CD8-positive, alpha-beta memory T cell (primary cell): ENCODE data around the gene CMBL. TPM values are rescaled to one million over a fixed set of nuclear protein-coding genes. Genes with fewer than 3 reads are reported as not detected.

Experiments used
- CTCF ChIA-PET: fragments of 350-600 bp; sonication (Branson Sonifier 250); formaldehyde crosslinking; loops from one replicate; lab custom pipeline; 2021; ENCODE audit warnings: antibody characterized with exemption; lab: Charles Lee
- POLR2A ChIA-PET: fragments of 350-600 bp; sonication (Branson Sonifier 250); formaldehyde crosslinking; loops from one replicate; lab custom pipeline; 2021; ENCODE audit warnings: antibody characterized with exemption; lab: Charles Lee
- DNase-seq, 5 donors: peaks; one replicate each; pipeline versions ENCODE4 v3.0.0 to v3.0.0-alpha.2; 2020 to 2022; ENCODE audit warnings: mixed read lengths in 1 of 5
- H3K27ac ChIP-seq: one replicate; pipeline ENCODE4 v1.7.0; 2013; ENCODE audit warnings: low read depth, mild to moderate bottlenecking, low read length, moderate library complexity
- H3K27me3 ChIP-seq: 2 replicates; pipeline ENCODE4 v1.7.0; 2013; ENCODE audit warnings: low read length, mild to moderate bottlenecking; ENCODE audit not compliant: insufficient read depth, poor library complexity, severe bottlenecking
- H3K36me3 ChIP-seq: 2 replicates; pipeline ENCODE4 v1.7.0; 2013; ENCODE audit warnings: mild to moderate bottlenecking, low read length, moderate library complexity; ENCODE audit not compliant: insufficient read depth
- H3K4me1 ChIP-seq: 2 replicates; pipeline ENCODE4 v1.7.0; 2013; ENCODE audit warnings: mild to moderate bottlenecking, low read length, moderate library complexity; ENCODE audit not compliant: insufficient read depth
- H3K4me3 ChIP-seq: 2 replicates; pipeline ENCODE4 v1.7.0; 2013; ENCODE audit warnings: mild to moderate bottlenecking, low read length
- H3K9me3 ChIP-seq: 2 replicates; pipeline ENCODE4 v1.7.0; 2013; ENCODE audit warnings: mild to moderate bottlenecking, low read length
- H3K27ac Mint-ChIP-seq, 8 donors: one replicate each; pipeline ENCODE4 v1.8.0; 2020 to 2021; ENCODE audit warnings: mixed read lengths in 8 of 8, mild to moderate bottlenecking in 6 of 8, inconsistent platforms in 3 of 8, moderate library complexity in 3 of 8
- H3K27me3 Mint-ChIP-seq, 2 donors: one replicate each; pipeline ENCODE4 v1.8.0; 2020 to 2021; ENCODE audit warnings: mixed read lengths in 2 of 2, mild to moderate bottlenecking in 1 of 2, moderate library complexity in 1 of 2
- H3K36me3 Mint-ChIP-seq, 3 donors: one replicate each; pipeline ENCODE4 v1.8.0; 2020 to 2021; ENCODE audit warnings: mixed read lengths in 3 of 3, inconsistent platforms in 1 of 3, mild to moderate bottlenecking in 1 of 3
- H3K4me1 Mint-ChIP-seq, 3 donors: one replicate each; pipeline ENCODE4 v1.8.0; 2020 to 2021; ENCODE audit warnings: mixed read lengths in 3 of 3, inconsistent platforms in 1 of 3, mild to moderate bottlenecking in 1 of 3
- H3K4me3 Mint-ChIP-seq, 7 donors: one replicate each; pipeline ENCODE4 v1.8.0; 2020 to 2021; ENCODE audit warnings: mixed read lengths in 7 of 7, mild to moderate bottlenecking in 6 of 7, moderate library complexity in 4 of 7, inconsistent platforms in 2 of 7
- H3K9me3 Mint-ChIP-seq, 5 donors: one replicate each; pipeline ENCODE4 v1.8.0; 2020 to 2022; ENCODE audit warnings: mixed read lengths in 5 of 5, mild to moderate bottlenecking in 3 of 5, moderate library complexity in 2 of 5, inconsistent platforms in 1 of 5
- polyA plus RNA-seq: library from polyadenylated mRNA; unstranded; fragments of 300-500 nt; fragmentation: Illumina TruSeq; gene quantifications from one replicate; pipeline ENCODE4 v1.2.3, GENCODE V29; 2021
- total RNA-seq, 2 experiments: library from RNA; stranded (reverse); gene quantifications; one replicate each; pipeline ENCODE4 v1.2.3, GENCODE V29; 2021

The CMBL gene
- total and polyA plus RNA-seq, 3 experiments from 2014 or later = 0.97 to 3.8 (median 3.7) TPM

DNA sequence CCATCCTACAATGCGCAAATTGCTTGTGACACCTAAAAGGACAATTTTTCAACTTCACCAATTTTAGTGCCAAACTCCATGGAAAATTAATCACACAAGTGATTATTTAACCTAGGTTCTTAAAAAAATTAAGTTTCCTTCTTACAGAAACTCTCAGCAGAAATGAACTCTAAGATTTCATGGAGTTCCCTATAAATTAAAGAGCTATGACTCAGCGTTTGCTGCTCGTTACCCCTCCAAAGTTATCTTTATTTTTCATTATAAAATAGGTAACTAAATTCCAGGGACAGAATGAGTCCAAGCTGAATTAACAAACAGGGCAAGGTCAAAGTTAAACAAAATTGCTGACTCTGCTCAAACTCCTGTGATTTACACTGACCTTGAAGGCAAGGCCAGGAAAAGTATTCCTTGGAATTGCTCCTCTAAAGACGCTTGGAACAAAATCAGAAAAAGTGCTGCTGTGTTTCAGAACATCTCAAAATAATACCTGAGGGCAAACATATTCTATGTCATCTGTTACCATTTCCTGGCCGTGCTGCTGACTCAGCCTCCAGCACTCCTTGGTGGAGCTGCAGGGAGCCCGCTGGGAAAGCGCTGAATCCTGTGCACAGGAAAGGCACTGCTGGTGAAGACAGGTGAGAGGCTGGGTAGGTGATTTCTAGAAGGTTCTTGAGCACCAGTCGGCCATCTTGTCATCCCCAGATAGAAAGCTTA lies 2.5 kb upstream of the CMBL start:
- DNase-seq = no peak
- Mint-ChIP-seq H3K9me3 (no peaks in the 10 kb centered on the region), H3K4me3 (no peak overlapping the region), H3K27me3 (peaks cover 14 to 29% of the 10 kb centered on the region in 2 donors), H3K36me3 (no peaks in the 10 kb centered on the region), H3K4me1 (peaks cover 6 to 10% (median 10%) of the 10 kb centered on the region in 3 donors), H3K27ac (no peak overlapping the region)
- CTCF ChIA-PET = interaction anchor here (1.5 to 2.0 kb wide), 2 partner anchors 27 to 317 kb away, joined by 3 to 5 read pairs; no protein-coding TSS in a partner anchor
- Histone ChIP-seq H3K9me3 (no peaks in the 10 kb centered on the region), H3K27ac (no peak overlapping the region), H3K4me1 (no peaks in the 10 kb centered on the region), H3K4me3 (no peak overlapping the region), H3K27me3 (no peaks in the 10 kb centered on the region), H3K36me3 (no peaks in the 10 kb centered on the region)
- POLR2A ChIA-PET = no interaction called here

- Histone ChIP-seq H3K9me3 (no peaks in the 10 kb centered on the region), H3K4me1 (no peaks in the 10 kb centered on the region), H3K4me3 (no peak overlapping the region), H3K27ac (peak overlapping the region; percentile 48), H3K36me3 (no peaks in the 10 kb centered on the region), H3K27me3 (no peaks in the 10 kb centered on the region)
- H3K36me3 Mint-ChIP-seq = no peaks in the 10 kb centered on the region
- no peak for DNase-seq
- H3K4me1 Mint-ChIP-seq = peaks cover 6 to 10% (median 10%) of the 10 kb centered on the region in 3 donors
- peaks cover 13 to 32% of the 10 kb centered on the region in 2 donors for H3K27me3 Mint-ChIP-seq
- POLR2A ChIA-PET = no interaction called here
- CTCF ChIA-PET = interaction anchor here (1.5 to 2.0 kb wide), 2 partner anchors 25 to 319 kb away, joined by 3 to 5 read pairs; no protein-coding TSS in a partner anchor
- peak overlapping the region in 5 of 7 donors; percentile 19 to 62 (median 49) for H3K4me3 Mint-ChIP-seq
- H3K27ac Mint-ChIP-seq = no peak overlapping the region
- no peaks in the 10 kb centered on the region for H3K9me3 Mint-ChIP-seq
These were observed 1.1 kb upstream of the CMBL start for GRCh38 chr5:10308844-10309243.

- Histone ChIP-seq H3K4me3 (peak overlapping the region; percentile 59), H3K9me3 (no peaks in the 10 kb centered on the region), H3K27ac (peak overlapping the region; percentile 75), H3K4me1 (no peaks in the 10 kb centered on the region), H3K36me3 (no peaks in the 10 kb centered on the region), H3K27me3 (no peaks in the 10 kb centered on the region)
- no peak for DNase-seq
- CTCF ChIA-PET = no interaction called here
- H3K27me3 Mint-ChIP-seq = peaks cover 13 to 32% of the 10 kb centered on the region in 2 donors
- H3K4me3 Mint-ChIP-seq = peak overlapping the region in 6 of 7 donors; percentile 49 to 87 (median 84)
- no peaks in the 10 kb centered on the region for H3K36me3 Mint-ChIP-seq
- H3K27ac Mint-ChIP-seq = no peak overlapping the region
- POLR2A ChIA-PET = no interaction called here
- peaks cover 6 to 10% (median 10%) of the 10 kb centered on the region in 3 donors for H3K4me1 Mint-ChIP-seq
- H3K9me3 Mint-ChIP-seq = no peaks in the 10 kb centered on the region
These were observed 896 bp downstream of the CMBL start for GRCh38 chr5:10306806-10307205.

DNA sequence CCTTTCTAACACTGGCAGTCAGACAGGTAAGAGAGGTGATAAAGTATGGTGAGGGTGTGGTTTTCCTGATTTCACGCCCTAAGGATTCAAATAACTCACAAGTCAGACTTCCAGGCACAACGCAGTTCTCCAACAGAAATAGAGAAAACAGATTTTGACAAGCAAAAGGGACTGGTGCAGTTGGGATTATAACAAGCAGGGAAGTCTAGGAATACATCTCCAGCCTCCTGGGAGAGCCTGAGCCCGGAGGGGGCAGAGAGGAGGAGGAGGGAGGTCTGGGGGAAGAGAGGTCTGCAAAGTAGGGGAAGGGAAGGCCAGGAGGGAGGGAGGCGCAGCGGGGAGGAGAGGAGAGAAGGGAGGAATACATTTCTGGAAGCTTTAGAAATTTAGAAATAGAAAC lies 1.6 kb downstream of the CMBL start:
- H3K9me3 ChIP-seq = no peaks in the 10 kb centered on the region

GRCh38 chr5:10304932-10305331 lies 2.8 kb downstream of the CMBL start:
- Mint-ChIP-seq H3K27ac (peak overlapping the region in 1 of 8 donors; percentile 33), H3K4me3 (no peak overlapping the region), H3K9me3 (no peaks in the 10 kb centered on the region), H3K27me3 (peaks cover 10 to 29% of the 10 kb centered on the region in 2 donors), H3K4me1 (peaks cover 6 to 10% (median 10%) of the 10 kb centered on the region in 3 donors), H3K36me3 (no peaks in the 10 kb centered on the region)
- DNase-seq = no peak
- Histone ChIP-seq H3K27me3 (no peaks in the 10 kb centered on the region), H3K4me3 (no peak overlapping the region), H3K4me1 (no peaks in the 10 kb centered on the region), H3K9me3 (no peaks in the 10 kb centered on the region), H3K36me3 (no peaks in the 10 kb centered on the region), H3K27ac (no peak overlapping the region)
- ChIA-PET CTCF (no interaction called here), POLR2A (no interaction called here)

More for the DNA sequence above, 1.6 kb downstream of the CMBL start:
- Histone ChIP-seq H3K27ac (peak overlapping the region; percentile 75), H3K4me3 (no peak overlapping the region), H3K27me3 (no peaks in the 10 kb centered on the region), H3K4me1 (no peaks in the 10 kb centered on the region), H3K36me3 (no peaks in the 10 kb centered on the region)
- peaks cover 13 to 29% of the 10 kb centered on the region in 2 donors for H3K27me3 Mint-ChIP-seq
- peaks cover 6 to 10% (median 10%) of the 10 kb centered on the region in 3 donors for H3K4me1 Mint-ChIP-seq
- H3K27ac Mint-ChIP-seq = peak overlapping the region in 1 of 8 donors; percentile 43
- POLR2A ChIA-PET = no interaction called here
- no peaks in the 10 kb centered on the region for H3K36me3 Mint-ChIP-seq
- H3K4me3 Mint-ChIP-seq = peak overlapping the region in 2 of 7 donors; percentile 86 to 87
- CTCF ChIA-PET = no interaction called here
- H3K9me3 Mint-ChIP-seq = no peaks in the 10 kb centered on the region
- DNase-seq = no peak

DNA sequence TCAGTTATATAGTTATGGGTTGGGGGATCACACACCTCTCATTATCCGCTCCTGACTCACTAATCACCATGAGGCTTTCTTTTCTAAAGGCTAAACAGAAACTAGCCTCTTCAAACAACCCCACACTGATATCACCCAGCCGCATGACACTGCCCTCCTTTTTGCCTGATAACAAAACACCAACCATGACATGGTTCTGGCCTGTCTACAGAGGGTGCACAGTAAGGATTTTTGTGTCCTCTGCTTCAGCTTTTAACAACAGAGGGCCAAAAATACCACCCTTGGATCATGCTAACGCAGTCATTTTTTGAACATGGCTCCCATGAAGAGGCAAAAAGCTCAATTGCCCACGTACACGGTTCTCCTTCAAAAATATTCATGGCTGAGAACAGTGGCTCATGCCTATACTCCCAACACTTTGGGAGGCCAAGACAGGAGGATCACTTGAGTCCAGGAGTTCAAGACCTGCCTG lies 4.0 kb downstream of the CMBL start:
- CTCF ChIA-PET = interaction anchor here (1.0 kb wide), 1 partner anchor 54 kb away, joined by 3 read pairs; no protein-coding TSS in a partner anchor
- peaks cover 6 to 10% (median 9%) of the 10 kb centered on the region in 3 donors for H3K4me1 Mint-ChIP-seq

DNA sequence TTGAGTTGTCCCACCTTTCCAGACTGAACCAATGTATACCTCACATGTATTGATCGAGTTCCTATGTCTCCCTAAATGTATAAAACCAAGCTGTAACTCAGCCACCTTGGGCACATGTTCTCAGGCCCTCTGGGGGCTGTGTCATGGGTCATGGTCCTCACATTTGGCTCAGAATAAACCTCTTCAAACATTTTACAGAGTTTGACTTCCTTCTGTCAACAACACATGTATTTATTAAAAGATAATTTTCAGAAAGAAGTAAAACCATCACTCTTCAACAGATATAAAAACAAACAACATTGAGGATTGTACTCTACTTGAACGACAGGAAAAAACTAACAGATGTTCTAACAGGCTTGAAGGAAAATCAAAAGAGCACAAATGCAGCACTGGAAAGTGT lies 4.5 kb downstream of the CMBL start:
- Mint-ChIP-seq H3K27me3 (peaks cover 6 to 24% of the 10 kb centered on the region in 2 donors), H3K36me3 (no peaks in the 10 kb centered on the region), H3K9me3 (no peaks in the 10 kb centered on the region), H3K4me3 (no peak overlapping the region), H3K4me1 (peaks cover 6 to 10% (median 7%) of the 10 kb centered on the region in 3 donors), H3K27ac (no peak overlapping the region)
- ChIA-PET POLR2A (no interaction called here), CTCF (interaction anchor here (1.0 kb wide), 1 partner anchor 54 kb away, joined by 3 read pairs; no protein-coding TSS in a partner anchor)
- no peaks in the 10 kb centered on the region for H3K36me3 ChIP-seq
- H3K4me3 ChIP-seq = no peak overlapping the region
- H3K27ac ChIP-seq = peak overlapping the region; percentile 57
- H3K27me3 ChIP-seq = no peaks in the 10 kb centered on the region
- no peaks in the 10 kb centered on the region for H3K4me1 ChIP-seq
- no peak for DNase-seq
- H3K9me3 ChIP-seq = no peaks in the 10 kb centered on the region

More for the DNA sequence above, 4.0 kb downstream of the CMBL start:
- Mint-ChIP-seq H3K4me3 (no peak overlapping the region), H3K27me3 (peaks cover 8 to 29% of the 10 kb centered on the region in 2 donors), H3K9me3 (no peaks in the 10 kb centered on the region), H3K27ac (no peak overlapping the region), H3K36me3 (no peaks in the 10 kb centered on the region)
- no peak overlapping the region for H3K4me3 ChIP-seq
- DNase-seq = no peak
- peak overlapping the region; percentile 57 for H3K27ac ChIP-seq
- H3K4me1 ChIP-seq = no peaks in the 10 kb centered on the region
- POLR2A ChIA-PET = no interaction called here
- no peaks in the 10 kb centered on the region for H3K27me3 ChIP-seq
- H3K36me3 ChIP-seq = no peaks in the 10 kb centered on the region
- H3K9me3 ChIP-seq = no peaks in the 10 kb centered on the region
